Measurements from ENCODE around the gene RTF1. TPM values are rescaled to one million over a fixed set of nuclear protein-coding genes. Genes with fewer than 3 reads are reported as not detected.

The RTF1 gene
- total RNA-seq, 1 donor from 2014 or later: 60.8 TPM

- no peak for TF ChIP-seq CTCF (IDR thresholded peaks at IDR 0.05; ENCODE audit: unreplicated experiment)
- Mint-ChIP-seq H3K27ac (ENCODE audit: unreplicated experiment) (peak overlapping the region; percentile 51), H3K4me3 (ENCODE audit: unreplicated experiment) (no peak overlapping the region), H3K27me3 (ENCODE audit: unreplicated experiment) (peaks cover 8% of the 10 kb centered on the region), H3K4me1 (ENCODE audit: unreplicated experiment) (peaks cover 23% of the 10 kb centered on the region), H3K36me3 (ENCODE audit: low read depth, unreplicated experiment) (peaks cover 29% of the 10 kb centered on the region), H3K9me3 (ENCODE audit: unreplicated experiment) (no peaks in the 10 kb centered on the region)
- DNase-seq (ENCODE audit: low spot score): no peak
Observed at GRCh38 chr15:41530363-41530956, 113.6 kb downstream of the RTF1 start.

Other genes starting within 250 kb of the RTF1 start
- gene EXD1, start 186.3 kb upstream of the RTF1 start, total RNA-seq (ENCODE audit: unreplicated experiment): not detected
- gene CHP1, start 185.8 kb upstream of the RTF1 start, total RNA-seq (ENCODE audit: unreplicated experiment): 132 TPM
- gene OIP5, start 84.5 kb upstream of the RTF1 start, total RNA-seq (ENCODE audit: unreplicated experiment): 2.7 TPM
- 16.9 TPM for gene NUSAP1, start 84.2 kb upstream of the RTF1 start, total RNA-seq (ENCODE audit: unreplicated experiment)
- gene NDUFAF1, start 14.6 kb upstream of the RTF1 start, total RNA-seq (ENCODE audit: unreplicated experiment): 16.0 TPM
- gene ITPKA, start 76.8 kb downstream of the RTF1 start, total RNA-seq (ENCODE audit: unreplicated experiment): 4.2 TPM
- 25.7 TPM for gene LTK, start 96.7 kb downstream of the RTF1 start, total RNA-seq (ENCODE audit: unreplicated experiment)
- gene RPAP1, start 127.2 kb downstream of the RTF1 start, total RNA-seq (ENCODE audit: unreplicated experiment): 41.2 TPM
- 115 TPM for gene TYRO3, start 142.1 kb downstream of the RTF1 start, total RNA-seq (ENCODE audit: unreplicated experiment)
- 48.0 TPM for gene MGA, start 243.3 kb downstream of the RTF1 start, total RNA-seq (ENCODE audit: unreplicated experiment)